GM12878 (cell line): ENCODE data around the gene CCDC32. TPM values are rescaled to one million over a fixed set of nuclear protein-coding genes. Genes with fewer than 3 reads are reported as not detected.

Experiments used
- ATAC-seq: fragments of 200-7000 bp; cut with Tn5 transposase; 3 replicates; pipeline ENCODE4 v1.9.1; 2020; ENCODE audit warnings: mild to moderate bottlenecking, moderate library complexity
- BruUV-seq: library from RNA; stranded (reverse); fragments of 400-500 nt; replicated peaks from 2 replicates; lab custom pipeline; 2021; lab: Mats Ljungman, UMichigan
- CTCF ChIA-PET: fragments of 300-600 bp; sonication (Branson Sonifier 250); formaldehyde crosslinking; extraction: SDS; loops from one replicate; lab custom pipeline; 2021; ENCODE audit warnings: inconsistent platforms; lab: Yijun Ruan, JAX
- POLR2A ChIA-PET: fragments of 350-600 bp; formaldehyde crosslinking; extraction: SDS; loops from one replicate; lab custom pipeline; 2021; ENCODE audit warnings: inconsistent platforms; lab: Charles Lee
- RAD21 ChIA-PET: fragments of 300-600 bp; sonication (Branson Sonifier 250); formaldehyde crosslinking; loops from one replicate; lab custom pipeline; 2023; ENCODE audit warnings: antibody characterized with exemption; ENCODE audit not compliant: unreplicated experiment; lab: Charles Lee
- SMC1A ChIA-PET: fragments of 300-600 bp; sonication (Branson Sonifier 250); formaldehyde crosslinking; loops from one replicate; lab custom pipeline; 2023; ENCODE audit not compliant: unreplicated experiment, uncharacterized antibody; lab: Charles Lee
- DNase-seq: peaks from one replicate; pipeline ENCODE4 v3.0.0-alpha.2; 2011; ENCODE audit warnings: low read depth, low spot score
- FAIRE-seq: peaks from 3 replicates; lab custom pipeline; 2011; peaks lifted over from hg19 to GRCh38; lab: Jason Lieb, UNC
- H2AFZ ChIP-seq: 2 replicates; pipeline ENCODE4 v1.6.0; 2011; ENCODE audit warnings: low read depth, low read length, control low read depth; ENCODE audit not compliant: control insufficient read depth
- H3K27ac ChIP-seq: 2 replicates; pipeline ENCODE4 v1.5.1; 2011; ENCODE audit warnings: control low read depth; ENCODE audit not compliant: control insufficient read depth, insufficient read depth
- H3K27me3 ChIP-seq, 2 experiments: replicated peaks in 1 of 2; 2 replicates each; pipeline versions ENCODE4 v1.6.0 to v1.6.1; 2011; ENCODE audit warnings: low read length in 1 of 2; ENCODE audit not compliant: control insufficient read depth in 2 of 2, insufficient read depth in 2 of 2
- H3K36me3 ChIP-seq, 2 experiments: 2 replicates each; pipeline ENCODE4 v1.5.1; 2011; ENCODE audit warnings: low read length in 1 of 2; ENCODE audit not compliant: control insufficient read depth in 2 of 2, insufficient read depth in 2 of 2
- H3K4me1 ChIP-seq: 2 replicates; pipeline ENCODE4 v1.6.1; 2011; ENCODE audit warnings: mild to moderate bottlenecking, low read length, moderate library complexity, mixed read lengths; ENCODE audit not compliant: control insufficient read depth, insufficient read depth
- H3K4me2 ChIP-seq: 2 replicates; pipeline ENCODE4 v1.6.0; 2011; ENCODE audit warnings: control low read depth; ENCODE audit not compliant: control insufficient read depth, insufficient read depth
- H3K4me3 ChIP-seq: fragments of 200-600 bp; sonication (generic); 2 replicates; pipeline ENCODE4 v1.5.1; 2016
- H3K79me2 ChIP-seq: 2 replicates; pipeline ENCODE4 v1.6.0; 2011; ENCODE audit warnings: low read length; ENCODE audit not compliant: control insufficient read depth, insufficient read depth
- H3K9ac ChIP-seq: 2 replicates; pipeline ENCODE4 v1.8.0; 2011; ENCODE audit warnings: low read length, control low read depth, mixed read lengths; ENCODE audit not compliant: control insufficient read depth, insufficient read depth
- H3K9me3 ChIP-seq: replicated peaks from 3 replicates; pipeline ENCODE4 v1.5.1; 2011; ENCODE audit warnings: mild to moderate bottlenecking, low read length; ENCODE audit not compliant: control insufficient read depth, insufficient read depth
- H4K20me1 ChIP-seq: 2 replicates; pipeline ENCODE4 v1.6.0; 2011; ENCODE audit not compliant: control insufficient read depth, insufficient read depth
- CBX3 ChIP-seq: fragments of 200-600 bp; sonication (generic); IDR thresholded peaks from 2 replicates; pipeline ENCODE4 v1.6.1; 2016; ENCODE audit warnings: low read depth, borderline replicate concordance
- CEBPB ChIP-seq, 2 experiments: fragments of 150-350 bp in 1 of 2; IDR thresholded peaks; 2 replicates each; pipeline ENCODE4 v1.6.1; 2012 to 2014; ENCODE audit warnings: low read depth in 2 of 2, low read length in 2 of 2, borderline replicate concordance in 1 of 2, inconsistent platforms in 1 of 2
- HCFC1 ChIP-seq: fragments of 150-350 bp; IDR thresholded peaks from 2 replicates; pipeline ENCODE4 v1.6.1; 2014; ENCODE audit warnings: low read length
- MYC ChIP-seq: IDR thresholded peaks from 2 replicates; pipeline ENCODE4 v1.6.1; 2011; ENCODE audit warnings: mild to moderate bottlenecking, low read length, moderate library complexity, inconsistent platforms; ENCODE audit not compliant: insufficient read depth, insufficient replicate concordance, insufficient read length, severe bottlenecking
- PAX5 ChIP-seq: IDR thresholded peaks from 2 replicates; pipeline ENCODE4 v1.6.1; 2011; ENCODE audit warnings: low read depth, low read length, borderline replicate concordance
- ZNF622 ChIP-seq: fragments of 450-650 bp; IDR thresholded peaks from 2 replicates; pipeline ENCODE4 v1.6.1; 2017; ENCODE audit warnings: mild to moderate bottlenecking, inconsistent platforms
- WGBS: methylation state at CpG from one replicate; pipeline ENCODE4 v1.1.6; 2016; ENCODE audit warnings: low lambda C conversion rate; ENCODE audit not compliant: insufficient replicate concordance, insufficient coverage; ENCODE audit errors: missing lambda C conversion rate; 5-methylcytosine and 5-hydroxymethylcytosine counted together
- in situ Hi-C: fragments of 300-500 bp; cut with MboI; formaldehyde crosslinking; loops from 9 replicates; pipeline ENCODE4 v1.14.3; 2018; ENCODE audit warnings: mixed read lengths
- intact Hi-C: fragments of 100-400 bp; cut with micrococcal nuclease; formaldehyde crosslinking; loops from one replicate; pipeline ENCODE4 v1.14.2; 2022; ENCODE audit not compliant: unreplicated experiment
- polyA plus RNA-seq, 11 experiments: library from polyadenylated mRNA; depleted of rRNA in 4 of 11; unstranded in 6 of 11; stranded (reverse) in 5 of 11; fragments of >200 nt; fragmentation: Nextera tagmentation in 4 of 11; fragmentation: Illumina TruSeq in 1 of 11; extraction: Ambion mirVana in 4 of 11; extraction: Trizol in 1 of 11; gene quantifications; 1 replicate in 1 of 11; 2 replicates in 10 of 11; pipeline versions ENCODE4 v1.2.1 to v1.2.3, GENCODE V29; 2011 to 2016; ENCODE audit warnings: inconsistent platforms in 2 of 11, missing spikeins in 2 of 11, low read depth in 1 of 11
- total RNA-seq, 4 experiments: library from RNA; depleted of rRNA in 3 of 4; stranded (reverse); fragments of >200 nt in 3 of 4; fragmentation: Illumina TruSeq in 1 of 4; extraction: Trizol in 1 of 4; gene quantifications; 2 replicates each; pipeline versions ENCODE4 v1.2.1 to v1.2.3, GENCODE V29; 2013 to 2021
- TF ChIP-seq, protein P1 (sequence below): fragments of 450-650 bp; IDR thresholded peaks from 2 replicates; pipeline ENCODE4 v1.6.1; 2016; ENCODE audit warnings: mild to moderate bottlenecking
- TF ChIP-seq, protein P2 (sequence below): IDR thresholded peaks from 2 replicates; pipeline ENCODE4 v1.6.1; 2012; ENCODE audit warnings: improper control_type of control experiment, low read depth, low read length; ENCODE audit not compliant: insufficient replicate concordance
- TF ChIP-seq, protein P3 (sequence below): IDR thresholded peaks from 2 replicates; pipeline ENCODE4 v1.6.1; 2011; ENCODE audit warnings: mild to moderate bottlenecking, low read depth, low read length, moderate library complexity; ENCODE audit not compliant: insufficient replicate concordance

Gene CCDC32
- total and polyA plus RNA-seq, 10 of the 15 experiments (the other 5 are each of a cell fraction or from before 2014, with no cell fraction given): 30.2 to 74.3 (median 46.5) TPM

DNA sequence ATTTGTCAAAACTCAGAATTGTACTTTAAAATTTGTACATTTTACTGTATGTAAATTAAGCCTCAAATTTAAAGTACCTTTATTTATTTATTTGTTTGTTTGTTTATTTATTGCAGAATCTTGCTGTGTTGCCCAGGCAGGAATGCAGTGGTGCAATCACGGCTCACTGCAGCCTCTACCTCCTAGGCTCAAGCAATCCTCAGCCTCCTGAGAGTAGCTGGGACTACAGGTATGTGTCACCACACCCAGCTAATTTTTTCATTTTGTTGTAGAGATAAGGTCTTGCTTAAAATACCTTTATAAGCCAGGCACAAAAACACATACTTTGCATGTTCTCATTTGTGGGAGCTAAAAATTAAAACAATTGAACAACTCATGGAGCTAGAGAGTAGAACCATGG is 56.6 kb downstream of the CCDC32 start:
- Histone ChIP-seq H2AFZ (no peak overlapping the region), H3K79me2 (no peaks in the 10 kb centered on the region), H3K36me3 (no peaks in the 10 kb centered on the region), H3K27ac (no peak overlapping the region), H3K4me1 (peaks cover 9% of the 10 kb centered on the region), H4K20me1 (no peaks in the 10 kb centered on the region), H3K9ac (no peak overlapping the region), H3K4me3 (no peak overlapping the region), H3K9me3 (no peaks in the 10 kb centered on the region), H3K4me2 (no peak overlapping the region), H3K27me3 (no peaks in the 10 kb centered on the region)
- ChIA-PET POLR2A (no interaction called here), RAD21 (interaction anchor here (0.5 kb wide), 1 partner anchor 57 kb away, joined by 3 read pairs; no protein-coding TSS in a partner anchor), SMC1A (interaction anchor here (1.3 to 1.5 kb wide), 2 partner anchors 58 to 69 kb away, joined by 3 to 5 read pairs; no protein-coding TSS in a partner anchor), CTCF (interaction anchor here (0.8 to 2.0 kb wide), 8 partner anchors 11 to 230 kb away, joined by 3 to 8 read pairs (median 4); no protein-coding TSS in a partner anchor)
- WGBS: 0% methylated on average over 1 of the region's 1 CpG
- BruUV-seq: no TSS peak
- ATAC-seq: no peak
- intact Hi-C loops (loop anchor here (10.0 kb wide), 1 partner anchor 163 kb away; the partner anchor contains the start of gene CCDC9B), in situ Hi-C loops (no loop called here)
- no peak for FAIRE-seq
- DNase-seq: no peak
- TF ChIP-seq, protein P1, sequence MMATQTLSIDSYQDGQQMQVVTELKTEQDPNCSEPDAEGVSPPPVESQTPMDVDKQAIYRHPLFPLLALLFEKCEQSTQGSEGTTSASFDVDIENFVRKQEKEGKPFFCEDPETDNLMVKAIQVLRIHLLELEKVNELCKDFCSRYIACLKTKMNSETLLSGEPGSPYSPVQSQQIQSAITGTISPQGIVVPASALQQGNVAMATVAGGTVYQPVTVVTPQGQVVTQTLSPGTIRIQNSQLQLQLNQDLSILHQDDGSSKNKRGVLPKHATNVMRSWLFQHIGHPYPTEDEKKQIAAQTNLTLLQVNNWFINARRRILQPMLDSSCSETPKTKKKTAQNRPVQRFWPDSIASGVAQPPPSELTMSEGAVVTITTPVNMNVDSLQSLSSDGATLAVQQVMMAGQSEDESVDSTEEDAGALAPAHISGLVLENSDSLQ: no peak
- TF ChIP-seq, protein P2, sequence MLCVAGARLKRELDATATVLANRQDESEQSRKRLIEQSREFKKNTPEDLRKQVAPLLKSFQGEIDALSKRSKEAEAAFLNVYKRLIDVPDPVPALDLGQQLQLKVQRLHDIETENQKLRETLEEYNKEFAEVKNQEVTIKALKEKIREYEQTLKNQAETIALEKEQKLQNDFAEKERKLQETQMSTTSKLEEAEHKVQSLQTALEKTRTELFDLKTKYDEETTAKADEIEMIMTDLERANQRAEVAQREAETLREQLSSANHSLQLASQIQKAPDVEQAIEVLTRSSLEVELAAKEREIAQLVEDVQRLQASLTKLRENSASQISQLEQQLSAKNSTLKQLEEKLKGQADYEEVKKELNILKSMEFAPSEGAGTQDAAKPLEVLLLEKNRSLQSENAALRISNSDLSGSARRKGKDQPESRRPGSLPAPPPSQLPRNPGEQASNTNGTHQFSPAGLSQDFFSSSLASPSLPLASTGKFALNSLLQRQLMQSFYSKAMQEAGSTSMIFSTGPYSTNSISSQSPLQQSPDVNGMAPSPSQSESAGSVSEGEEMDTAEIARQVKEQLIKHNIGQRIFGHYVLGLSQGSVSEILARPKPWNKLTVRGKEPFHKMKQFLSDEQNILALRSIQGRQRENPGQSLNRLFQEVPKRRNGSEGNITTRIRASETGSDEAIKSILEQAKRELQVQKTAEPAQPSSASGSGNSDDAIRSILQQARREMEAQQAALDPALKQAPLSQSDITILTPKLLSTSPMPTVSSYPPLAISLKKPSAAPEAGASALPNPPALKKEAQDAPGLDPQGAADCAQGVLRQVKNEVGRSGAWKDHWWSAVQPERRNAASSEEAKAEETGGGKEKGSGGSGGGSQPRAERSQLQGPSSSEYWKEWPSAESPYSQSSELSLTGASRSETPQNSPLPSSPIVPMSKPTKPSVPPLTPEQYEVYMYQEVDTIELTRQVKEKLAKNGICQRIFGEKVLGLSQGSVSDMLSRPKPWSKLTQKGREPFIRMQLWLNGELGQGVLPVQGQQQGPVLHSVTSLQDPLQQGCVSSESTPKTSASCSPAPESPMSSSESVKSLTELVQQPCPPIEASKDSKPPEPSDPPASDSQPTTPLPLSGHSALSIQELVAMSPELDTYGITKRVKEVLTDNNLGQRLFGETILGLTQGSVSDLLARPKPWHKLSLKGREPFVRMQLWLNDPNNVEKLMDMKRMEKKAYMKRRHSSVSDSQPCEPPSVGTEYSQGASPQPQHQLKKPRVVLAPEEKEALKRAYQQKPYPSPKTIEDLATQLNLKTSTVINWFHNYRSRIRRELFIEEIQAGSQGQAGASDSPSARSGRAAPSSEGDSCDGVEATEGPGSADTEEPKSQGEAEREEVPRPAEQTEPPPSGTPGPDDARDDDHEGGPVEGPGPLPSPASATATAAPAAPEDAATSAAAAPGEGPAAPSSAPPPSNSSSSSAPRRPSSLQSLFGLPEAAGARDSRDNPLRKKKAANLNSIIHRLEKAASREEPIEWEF: no peak
- TF ChIP-seq CEBPB (IDR thresholded peaks at IDR 0.05; ENCODE audit: borderline replicate concordance in 1 of 2, low read depth in 2 of 2, low read length in 2 of 2) (no peak), HCFC1 (no peak), CBX3 (no peak), MYC (no peak), ZNF622 (no peak), PAX5 (no peak)
- TF ChIP-seq, protein P3, sequence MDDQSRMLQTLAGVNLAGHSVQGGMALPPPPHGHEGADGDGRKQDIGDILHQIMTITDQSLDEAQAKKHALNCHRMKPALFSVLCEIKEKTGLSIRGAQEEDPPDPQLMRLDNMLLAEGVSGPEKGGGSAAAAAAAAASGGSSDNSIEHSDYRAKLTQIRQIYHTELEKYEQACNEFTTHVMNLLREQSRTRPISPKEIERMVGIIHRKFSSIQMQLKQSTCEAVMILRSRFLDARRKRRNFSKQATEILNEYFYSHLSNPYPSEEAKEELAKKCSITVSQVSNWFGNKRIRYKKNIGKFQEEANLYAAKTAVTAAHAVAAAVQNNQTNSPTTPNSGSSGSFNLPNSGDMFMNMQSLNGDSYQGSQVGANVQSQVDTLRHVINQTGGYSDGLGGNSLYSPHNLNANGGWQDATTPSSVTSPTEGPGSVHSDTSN: no peak
